ENCODE results near the gene TENT5C. TPM values are rescaled to one million over a fixed set of nuclear protein-coding genes. Genes with fewer than 3 reads are reported as not detected.

TENT5C gene
- total and polyA plus RNA-seq, 10 of the 15 experiments (the other 5 are each of a cell fraction or from before 2014, with no cell fraction given) = 0.19 to 2.4 (median 0.78) TPM

DNA sequence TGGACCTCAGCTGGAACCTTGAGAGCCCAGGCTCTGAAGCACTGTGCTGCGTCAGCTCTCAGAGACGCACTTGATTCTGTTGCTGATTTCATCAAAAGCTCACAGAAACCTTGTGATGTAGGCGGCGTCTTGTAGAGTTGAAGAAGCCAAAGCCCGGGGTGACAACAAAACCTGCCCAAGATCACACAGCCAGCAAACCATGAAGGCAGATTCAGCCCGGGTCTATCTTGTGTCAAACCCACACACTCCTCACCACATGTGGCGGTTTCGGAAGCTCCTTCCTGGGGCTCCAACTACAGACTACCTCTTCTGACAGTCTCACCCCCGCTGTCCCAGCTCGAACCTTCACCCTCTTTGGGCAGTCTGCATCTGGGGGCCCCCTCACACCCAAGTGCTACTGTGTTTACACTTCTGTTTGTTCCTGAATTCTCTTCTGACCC lies 50.4 kb downstream of the TENT5C start (continued):
- TF ChIP-seq, protein P1, sequence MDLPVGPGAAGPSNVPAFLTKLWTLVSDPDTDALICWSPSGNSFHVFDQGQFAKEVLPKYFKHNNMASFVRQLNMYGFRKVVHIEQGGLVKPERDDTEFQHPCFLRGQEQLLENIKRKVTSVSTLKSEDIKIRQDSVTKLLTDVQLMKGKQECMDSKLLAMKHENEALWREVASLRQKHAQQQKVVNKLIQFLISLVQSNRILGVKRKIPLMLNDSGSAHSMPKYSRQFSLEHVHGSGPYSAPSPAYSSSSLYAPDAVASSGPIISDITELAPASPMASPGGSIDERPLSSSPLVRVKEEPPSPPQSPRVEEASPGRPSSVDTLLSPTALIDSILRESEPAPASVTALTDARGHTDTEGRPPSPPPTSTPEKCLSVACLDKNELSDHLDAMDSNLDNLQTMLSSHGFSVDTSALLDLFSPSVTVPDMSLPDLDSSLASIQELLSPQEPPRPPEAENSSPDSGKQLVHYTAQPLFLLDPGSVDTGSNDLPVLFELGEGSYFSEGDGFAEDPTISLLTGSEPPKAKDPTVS (IDR thresholded peaks at IDR 0.05; ENCODE audit: low read depth, low read length) = no peak
- TF ChIP-seq, protein P2, sequence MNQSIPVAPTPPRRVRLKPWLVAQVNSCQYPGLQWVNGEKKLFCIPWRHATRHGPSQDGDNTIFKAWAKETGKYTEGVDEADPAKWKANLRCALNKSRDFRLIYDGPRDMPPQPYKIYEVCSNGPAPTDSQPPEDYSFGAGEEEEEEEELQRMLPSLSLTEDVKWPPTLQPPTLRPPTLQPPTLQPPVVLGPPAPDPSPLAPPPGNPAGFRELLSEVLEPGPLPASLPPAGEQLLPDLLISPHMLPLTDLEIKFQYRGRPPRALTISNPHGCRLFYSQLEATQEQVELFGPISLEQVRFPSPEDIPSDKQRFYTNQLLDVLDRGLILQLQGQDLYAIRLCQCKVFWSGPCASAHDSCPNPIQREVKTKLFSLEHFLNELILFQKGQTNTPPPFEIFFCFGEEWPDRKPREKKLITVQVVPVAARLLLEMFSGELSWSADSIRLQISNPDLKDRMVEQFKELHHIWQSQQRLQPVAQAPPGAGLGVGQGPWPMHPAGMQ (IDR thresholded peaks at IDR 0.05; ENCODE audit: borderline replicate concordance) = no peak
- TF ChIP-seq ETV6 (conservative IDR thresholded peaks at IDR 0.05 in 1 of 2, IDR thresholded peaks at IDR 0.05 in 1 of 2; ENCODE audit: borderline replicate concordance in 1 of 2, low read depth in 1 of 2) = peak in 1 of 2 experiments; percentile 53; a peak in 2 of 4 replicates
- TF ChIP-seq, protein P3, sequence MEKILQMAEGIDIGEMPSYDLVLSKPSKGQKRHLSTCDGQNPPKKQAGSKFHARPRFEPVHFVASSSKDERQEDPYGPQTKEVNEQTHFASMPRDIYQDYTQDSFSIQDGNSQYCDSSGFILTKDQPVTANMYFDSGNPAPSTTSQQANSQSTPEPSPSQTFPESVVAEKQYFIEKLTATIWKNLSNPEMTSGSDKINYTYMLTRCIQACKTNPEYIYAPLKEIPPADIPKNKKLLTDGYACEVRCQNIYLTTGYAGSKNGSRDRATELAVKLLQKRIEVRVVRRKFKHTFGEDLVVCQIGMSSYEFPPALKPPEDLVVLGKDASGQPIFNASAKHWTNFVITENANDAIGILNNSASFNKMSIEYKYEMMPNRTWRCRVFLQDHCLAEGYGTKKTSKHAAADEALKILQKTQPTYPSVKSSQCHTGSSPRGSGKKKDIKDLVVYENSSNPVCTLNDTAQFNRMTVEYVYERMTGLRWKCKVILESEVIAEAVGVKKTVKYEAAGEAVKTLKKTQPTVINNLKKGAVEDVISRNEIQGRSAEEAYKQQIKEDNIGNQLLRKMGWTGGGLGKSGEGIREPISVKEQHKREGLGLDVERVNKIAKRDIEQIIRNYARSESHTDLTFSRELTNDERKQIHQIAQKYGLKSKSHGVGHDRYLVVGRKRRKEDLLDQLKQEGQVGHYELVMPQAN (conservative IDR thresholded peaks at IDR 0.05) = no peak
- no peak for TF ChIP-seq RB1 (IDR thresholded peaks at IDR 0.05; ENCODE audit: borderline replicate concordance)
- no peak for TF ChIP-seq DPF2 (IDR thresholded peaks at IDR 0.05)
- no peak for TF ChIP-seq JUNB (IDR thresholded peaks at IDR 0.05)
- TF ChIP-seq BRCA1 (IDR thresholded peaks at IDR 0.05; ENCODE audit: low read depth, low read length) = no peak
- no peak for TF ChIP-seq ZSCAN29 (IDR thresholded peaks at IDR 0.05)
- TF ChIP-seq WRNIP1 (IDR thresholded peaks at IDR 0.05; ENCODE audit: borderline replicate concordance, low read depth, low read length) = no peak
- no peak for TF ChIP-seq NRF1 (conservative IDR thresholded peaks at IDR 0.05; ENCODE audit: low read depth, low read length)
- TF ChIP-seq, protein P4, sequence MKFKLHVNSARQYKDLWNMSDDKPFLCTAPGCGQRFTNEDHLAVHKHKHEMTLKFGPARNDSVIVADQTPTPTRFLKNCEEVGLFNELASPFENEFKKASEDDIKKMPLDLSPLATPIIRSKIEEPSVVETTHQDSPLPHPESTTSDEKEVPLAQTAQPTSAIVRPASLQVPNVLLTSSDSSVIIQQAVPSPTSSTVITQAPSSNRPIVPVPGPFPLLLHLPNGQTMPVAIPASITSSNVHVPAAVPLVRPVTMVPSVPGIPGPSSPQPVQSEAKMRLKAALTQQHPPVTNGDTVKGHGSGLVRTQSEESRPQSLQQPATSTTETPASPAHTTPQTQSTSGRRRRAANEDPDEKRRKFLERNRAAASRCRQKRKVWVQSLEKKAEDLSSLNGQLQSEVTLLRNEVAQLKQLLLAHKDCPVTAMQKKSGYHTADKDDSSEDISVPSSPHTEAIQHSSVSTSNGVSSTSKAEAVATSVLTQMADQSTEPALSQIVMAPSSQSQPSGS (IDR thresholded peaks at IDR 0.05; ENCODE audit: low read length) = peak; percentile 71; the same call in 1 of the 2 replicates
- TF ChIP-seq ASH2L (IDR thresholded peaks at IDR 0.05; ENCODE audit: borderline replicate concordance, low read depth) = no peak
- no peak for TF ChIP-seq RAD21 (IDR thresholded peaks at IDR 0.05; ENCODE audit: insufficient read depth, low read depth, low read length)
- no peak for TF ChIP-seq MEF2A (IDR thresholded peaks at IDR 0.05; ENCODE audit: insufficient read depth, low read depth, low read length)
- TF ChIP-seq NR2C1 (IDR thresholded peaks at IDR 0.05) = no peak
- TF ChIP-seq, protein P5, sequence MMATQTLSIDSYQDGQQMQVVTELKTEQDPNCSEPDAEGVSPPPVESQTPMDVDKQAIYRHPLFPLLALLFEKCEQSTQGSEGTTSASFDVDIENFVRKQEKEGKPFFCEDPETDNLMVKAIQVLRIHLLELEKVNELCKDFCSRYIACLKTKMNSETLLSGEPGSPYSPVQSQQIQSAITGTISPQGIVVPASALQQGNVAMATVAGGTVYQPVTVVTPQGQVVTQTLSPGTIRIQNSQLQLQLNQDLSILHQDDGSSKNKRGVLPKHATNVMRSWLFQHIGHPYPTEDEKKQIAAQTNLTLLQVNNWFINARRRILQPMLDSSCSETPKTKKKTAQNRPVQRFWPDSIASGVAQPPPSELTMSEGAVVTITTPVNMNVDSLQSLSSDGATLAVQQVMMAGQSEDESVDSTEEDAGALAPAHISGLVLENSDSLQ (IDR thresholded peaks at IDR 0.05) = 0 out of 2 replicates have a peak, but pooled peaks have one; percentile 14
- TF ChIP-seq, protein P6, sequence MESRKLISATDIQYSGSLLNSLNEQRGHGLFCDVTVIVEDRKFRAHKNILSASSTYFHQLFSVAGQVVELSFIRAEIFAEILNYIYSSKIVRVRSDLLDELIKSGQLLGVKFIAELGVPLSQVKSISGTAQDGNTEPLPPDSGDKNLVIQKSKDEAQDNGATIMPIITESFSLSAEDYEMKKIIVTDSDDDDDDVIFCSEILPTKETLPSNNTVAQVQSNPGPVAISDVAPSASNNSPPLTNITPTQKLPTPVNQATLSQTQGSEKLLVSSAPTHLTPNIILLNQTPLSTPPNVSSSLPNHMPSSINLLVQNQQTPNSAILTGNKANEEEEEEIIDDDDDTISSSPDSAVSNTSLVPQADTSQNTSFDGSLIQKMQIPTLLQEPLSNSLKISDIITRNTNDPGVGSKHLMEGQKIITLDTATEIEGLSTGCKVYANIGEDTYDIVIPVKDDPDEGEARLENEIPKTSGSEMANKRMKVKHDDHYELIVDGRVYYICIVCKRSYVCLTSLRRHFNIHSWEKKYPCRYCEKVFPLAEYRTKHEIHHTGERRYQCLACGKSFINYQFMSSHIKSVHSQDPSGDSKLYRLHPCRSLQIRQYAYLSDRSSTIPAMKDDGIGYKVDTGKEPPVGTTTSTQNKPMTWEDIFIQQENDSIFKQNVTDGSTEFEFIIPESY (IDR thresholded peaks at IDR 0.05) = no peak

All from GM12878 (cell line).